HepG2 (cell line): ENCODE results near the gene PDSS2. TPM values are rescaled to one million over a fixed set of nuclear protein-coding genes. Genes with fewer than 3 reads are reported as not detected.

Source experiments
- ATAC-seq: fragments of 200-7000 bp; cut with Tn5 transposase; 3 replicates; pipeline ENCODE4 v1.9.1; 2020; ENCODE audit warnings: mild to moderate bottlenecking, moderate library complexity
- BruUV-seq: library from RNA; stranded (reverse); fragments of 400-500 nt; replicated peaks from 2 replicates; lab custom pipeline; 2021; lab: Mats Ljungman, UMichigan
- CTCF ChIA-PET: fragments of 300-600 bp; formaldehyde crosslinking; extraction: SDS; loops from one replicate; lab custom pipeline; 2021; ENCODE audit warnings: low total read pairs, inconsistent platforms, low intra/inter-chr PET ratio; lab: Yijun Ruan, JAX
- POLR2A ChIA-PET: fragments of 350-600 bp; sonication (Branson Sonifier 250); formaldehyde crosslinking; loops from one replicate; lab custom pipeline; 2020; ENCODE audit warnings: antibody characterized with exemption, inconsistent platforms; lab: Yijun Ruan, JAX
- DNase-seq: peaks from one replicate; pipeline ENCODE4 v3.0.0-alpha.2; 2015; ENCODE audit warnings: low spot score
- FAIRE-seq: peaks from 3 replicates; lab custom pipeline; 2011; peaks lifted over from hg19 to GRCh38; lab: Jason Lieb, UNC
- H2AFZ ChIP-seq: one replicate; pipeline ENCODE4 v1.6.1; 2011; ENCODE audit warnings: low read length, inconsistent platforms
- H3K27ac ChIP-seq: fragments of 300-600 bp; 3 replicates; pipeline ENCODE4 v1.8.0; 2011; ENCODE audit warnings: mixed run types, mild to moderate bottlenecking, mixed read lengths, low read length, inconsistent platforms; ENCODE audit not compliant: insufficient read depth; ENCODE audit errors: extremely low read length
- H3K27me3 ChIP-seq, 2 experiments: fragments of 200-600 bp in 1 of 2; 2 replicates in 1 of 2; 3 replicates in 1 of 2; pipeline versions ENCODE4 v1.6.0 to v1.8.0; 2011; ENCODE audit warnings: low read length in 2 of 2, mild to moderate bottlenecking in 2 of 2, moderate library complexity in 2 of 2, inconsistent platforms in 1 of 2; ENCODE audit not compliant: insufficient read depth in 2 of 2, control insufficient read depth in 1 of 2
- H3K36me3 ChIP-seq, 2 experiments: fragments of 200-600 bp in 1 of 2; replicated peaks in 1 of 2; 2 replicates in 1 of 2; 3 replicates in 1 of 2; pipeline versions ENCODE4 v1.5.1 to v1.8.0; 2011; ENCODE audit warnings: low read length in 2 of 2, inconsistent platforms in 1 of 2; ENCODE audit not compliant: insufficient read depth in 2 of 2, control insufficient read depth in 1 of 2
- H3K4me1 ChIP-seq: 2 replicates; pipeline ENCODE4 v1.5.1; 2012; ENCODE audit warnings: low read length, inconsistent platforms; ENCODE audit not compliant: insufficient read depth
- H3K4me2 ChIP-seq: 2 replicates; pipeline ENCODE4 v1.6.0; 2011; ENCODE audit warnings: low read depth, low read length, inconsistent platforms
- H3K4me3 ChIP-seq, 3 experiments: fragments of 200-600 bp in 1 of 3; sonication (generic), shearing (Covaris generic) in 1 of 3; replicated peaks in 1 of 3; 2 replicates each; pipeline ENCODE4 v1.5.1; 2011 to 2016; ENCODE audit warnings: low read length in 3 of 3, inconsistent platforms in 2 of 3, low read depth in 2 of 3, mild to moderate bottlenecking in 2 of 3, control low read depth in 1 of 3, mixed read lengths in 1 of 3; ENCODE audit not compliant: insufficient read depth in 1 of 3
- H3K79me2 ChIP-seq: one replicate; pipeline ENCODE4 v1.6.1; 2011; ENCODE audit warnings: low read length, inconsistent platforms; ENCODE audit not compliant: insufficient read depth
- H3K9ac ChIP-seq: 2 replicates; pipeline ENCODE4 v1.6.0; 2011; ENCODE audit warnings: mild to moderate bottlenecking, low read depth, low read length, inconsistent platforms; ENCODE audit not compliant: insufficient read depth
- H3K9me3 ChIP-seq: 2 replicates; pipeline ENCODE4 v1.5.1; 2012; ENCODE audit warnings: mild to moderate bottlenecking, low read length
- H4K20me1 ChIP-seq: 2 replicates; pipeline ENCODE4 v1.6.0; 2011; ENCODE audit warnings: inconsistent platforms, mild to moderate bottlenecking, low read length, moderate library complexity; ENCODE audit not compliant: insufficient read depth
- AHR ChIP-seq: IDR thresholded peaks from 2 replicates; pipeline ENCODE4 v1.6.1; 2018; ENCODE audit warnings: missing genetic modification reagents, missing compliant biosample characterization
- KAT8 ChIP-seq: IDR thresholded peaks from 2 replicates; pipeline ENCODE4 v1.6.1; 2016; ENCODE audit warnings: missing genetic modification reagents, missing compliant biosample characterization
- NCOA2 ChIP-seq: sonication (generic); formaldehyde crosslinking; IDR thresholded peaks from 2 replicates; pipeline ENCODE4 v1.8.0; 2022; ENCODE audit warnings: inconsistent platforms
- NFKB2 ChIP-seq: sonication (generic); formaldehyde crosslinking; IDR thresholded peaks from 2 replicates; pipeline ENCODE4 v1.4.0; 2020; ENCODE audit warnings: missing genetic modification reagents, borderline replicate concordance
- PAF1 ChIP-seq: IDR thresholded peaks from 2 replicates; pipeline ENCODE4 v1.6.1; 2016; ENCODE audit warnings: missing genetic modification reagents, missing compliant biosample characterization
- SP4 ChIP-seq: sonication (generic); formaldehyde crosslinking; IDR thresholded peaks from 2 replicates; pipeline ENCODE4 v1.8.1; 2023; ENCODE audit warnings: mild to moderate bottlenecking, missing genetic modification reagents
- ZNF20 ChIP-seq: sonication (generic); formaldehyde crosslinking; IDR thresholded peaks from 2 replicates; pipeline ENCODE4 v1.4.0; 2020; ENCODE audit warnings: mild to moderate bottlenecking, moderate library complexity, missing genetic modification reagents
- ZNF83 ChIP-seq: sonication (generic); formaldehyde crosslinking; IDR thresholded peaks from 2 replicates; pipeline ENCODE4 v1.4.0; 2020; ENCODE audit warnings: missing genetic modification reagents, mild to moderate bottlenecking, borderline replicate concordance
- ZNF841 ChIP-seq: sonication (generic); formaldehyde crosslinking; IDR thresholded peaks from 2 replicates; pipeline ENCODE4 v1.8.1; 2023; ENCODE audit warnings: missing genetic modification reagents, borderline replicate concordance
- WGBS: methylation state at CpG from one replicate; pipeline ENCODE4 v1.1.6; 2017; ENCODE audit warnings: low lambda C conversion rate; 5-methylcytosine and 5-hydroxymethylcytosine counted together
- in situ Hi-C: cut with HindIII; loops from 2 replicates; pipeline ENCODE4 v1.10.0; 2017; ENCODE audit warnings: low pct_unique_long_range_greater_than_20kb; ENCODE audit not compliant: extremely low pct_ligation_motif_present
- intact Hi-C: fragments of 100-400 bp; cut with micrococcal nuclease; formaldehyde crosslinking; loops from one replicate; pipeline ENCODE4 v1.10.0; 2022; ENCODE audit not compliant: unreplicated experiment
- polyA plus RNA-seq, 8 experiments: library from polyadenylated mRNA; depleted of rRNA in 3 of 8; stranded (reverse) in 7 of 8; unstranded in 1 of 8; fragments of >200 nt; fragmentation: Illumina TruSeq in 4 of 8; extraction: Trizol in 4 of 8; gene quantifications; 2 replicates each; pipeline versions ENCODE4 v1.2.1 to v1.2.3, GENCODE V29; 2011 to 2016; ENCODE audit warnings: low read depth in 4 of 8, missing spikeins in 1 of 8, mixed read lengths in 1 of 8; ENCODE audit not compliant: insufficient read depth in 1 of 8
- total RNA-seq, 5 experiments: library from RNA; depleted of rRNA; stranded (reverse); fragments of >200 nt; fragmentation: Illumina TruSeq; extraction: Trizol; gene quantifications; 2 replicates each; pipeline ENCODE4 v1.2.3, GENCODE V29; 2016; ENCODE audit warnings: low read depth in 1 of 5
- TF ChIP-seq, protein P1 (sequence below): sonication (generic); formaldehyde crosslinking; IDR thresholded peaks from 2 replicates; pipeline ENCODE4 v1.4.0; 2020; ENCODE audit warnings: missing genetic modification reagents
- TF ChIP-seq, protein P2 (sequence below): IDR thresholded peaks from 2 replicates; pipeline ENCODE4 v1.6.1; 2016; ENCODE audit warnings: low read depth, borderline replicate concordance
- TF ChIP-seq, protein P3 (sequence below): sonication (generic); formaldehyde crosslinking; IDR thresholded peaks from 2 replicates; pipeline ENCODE4 v1.4.0; 2020; ENCODE audit warnings: missing genetic modification reagents, borderline replicate concordance
- TF ChIP-seq, protein P4 (sequence below): sonication (generic); formaldehyde crosslinking; IDR thresholded peaks from 2 replicates; pipeline ENCODE4 v1.4.0; 2020; ENCODE audit warnings: missing genetic modification reagents, mild to moderate bottlenecking, borderline replicate concordance

Gene PDSS2
- total and polyA plus RNA-seq, 2 of the 13 experiments (the other 11 are each of a cell fraction or from before 2014, with no cell fraction given) = 16.2 to 17.0 TPM

DNA sequence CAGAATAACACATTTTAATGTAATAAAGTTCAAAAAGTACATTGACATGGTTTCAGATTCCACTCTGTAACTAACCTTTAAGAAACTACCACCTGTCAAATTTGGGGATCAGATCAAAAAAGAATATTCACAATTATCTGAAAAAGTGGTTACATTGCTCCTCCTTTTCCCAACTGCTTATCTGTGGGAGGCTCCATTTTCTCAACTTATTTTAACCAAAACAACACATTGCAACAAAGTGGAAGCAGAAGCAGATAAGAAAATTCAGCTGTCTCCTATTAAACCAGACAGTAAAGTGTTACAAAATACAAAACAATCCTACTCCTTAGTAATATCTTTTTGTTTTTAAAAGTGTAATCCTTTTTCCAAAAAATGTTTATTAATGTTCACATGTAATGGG is 61.4 kb downstream of the PDSS2 start (continued):
- TF ChIP-seq, protein P1, sequence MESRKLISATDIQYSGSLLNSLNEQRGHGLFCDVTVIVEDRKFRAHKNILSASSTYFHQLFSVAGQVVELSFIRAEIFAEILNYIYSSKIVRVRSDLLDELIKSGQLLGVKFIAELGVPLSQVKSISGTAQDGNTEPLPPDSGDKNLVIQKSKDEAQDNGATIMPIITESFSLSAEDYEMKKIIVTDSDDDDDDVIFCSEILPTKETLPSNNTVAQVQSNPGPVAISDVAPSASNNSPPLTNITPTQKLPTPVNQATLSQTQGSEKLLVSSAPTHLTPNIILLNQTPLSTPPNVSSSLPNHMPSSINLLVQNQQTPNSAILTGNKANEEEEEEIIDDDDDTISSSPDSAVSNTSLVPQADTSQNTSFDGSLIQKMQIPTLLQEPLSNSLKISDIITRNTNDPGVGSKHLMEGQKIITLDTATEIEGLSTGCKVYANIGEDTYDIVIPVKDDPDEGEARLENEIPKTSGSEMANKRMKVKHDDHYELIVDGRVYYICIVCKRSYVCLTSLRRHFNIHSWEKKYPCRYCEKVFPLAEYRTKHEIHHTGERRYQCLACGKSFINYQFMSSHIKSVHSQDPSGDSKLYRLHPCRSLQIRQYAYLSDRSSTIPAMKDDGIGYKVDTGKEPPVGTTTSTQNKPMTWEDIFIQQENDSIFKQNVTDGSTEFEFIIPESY (CRISPR knock-in tag) = no peak

DNA sequence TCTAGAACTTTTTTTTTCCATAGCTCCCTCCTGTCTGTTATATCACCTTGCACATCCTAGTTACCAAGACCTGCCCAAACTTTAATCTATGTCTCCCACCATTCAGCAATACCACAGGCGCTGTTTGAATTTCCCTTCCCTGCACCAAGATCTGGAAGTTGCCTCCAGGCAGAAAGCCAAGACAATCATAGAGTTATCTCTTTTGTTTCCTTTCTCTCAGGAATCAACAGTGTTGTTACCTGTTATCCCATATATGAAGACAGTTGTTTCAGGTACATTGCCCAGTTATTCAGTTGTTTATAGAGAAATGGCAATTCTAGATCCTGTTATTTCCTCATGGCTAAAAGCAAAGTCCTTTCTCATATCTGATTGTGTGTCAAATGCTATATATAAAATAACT is 63.2 kb downstream of the PDSS2 start:
- H3K27ac ChIP-seq = no peak overlapping the region
- no peak overlapping the region for H3K4me3 ChIP-seq
- POLR2A ChIA-PET = no interaction called here
- H4K20me1 ChIP-seq = no peaks in the 10 kb centered on the region
- DNase-seq (no peak), ATAC-seq (no peak), FAIRE-seq (no peak)
- H3K4me2 ChIP-seq = no peak overlapping the region
- intact Hi-C loops (loop anchor here (5.0 kb wide), 1 partner anchor 336 kb away; no protein-coding TSS in a partner anchor), in situ Hi-C loops (no loop called here)
- H2AFZ ChIP-seq = no peak overlapping the region
- no peak for TF ChIP-seq NFKB2 (CRISPR knock-in tag)
- no peak for TF ChIP-seq PAF1 (CRISPR knock-in tag)
- TF ChIP-seq, protein P2, sequence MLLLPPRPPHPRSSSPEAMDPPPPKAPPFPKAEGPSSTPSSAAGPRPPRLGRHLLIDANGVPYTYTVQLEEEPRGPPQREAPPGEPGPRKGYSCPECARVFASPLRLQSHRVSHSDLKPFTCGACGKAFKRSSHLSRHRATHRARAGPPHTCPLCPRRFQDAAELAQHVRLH (CRISPR knock-in tag) = no peak
- no peak for TF ChIP-seq NCOA2 (CRISPR knock-in tag)
- no peak for TF ChIP-seq SP4 (CRISPR knock-in tag)
- TF ChIP-seq, protein P3, sequence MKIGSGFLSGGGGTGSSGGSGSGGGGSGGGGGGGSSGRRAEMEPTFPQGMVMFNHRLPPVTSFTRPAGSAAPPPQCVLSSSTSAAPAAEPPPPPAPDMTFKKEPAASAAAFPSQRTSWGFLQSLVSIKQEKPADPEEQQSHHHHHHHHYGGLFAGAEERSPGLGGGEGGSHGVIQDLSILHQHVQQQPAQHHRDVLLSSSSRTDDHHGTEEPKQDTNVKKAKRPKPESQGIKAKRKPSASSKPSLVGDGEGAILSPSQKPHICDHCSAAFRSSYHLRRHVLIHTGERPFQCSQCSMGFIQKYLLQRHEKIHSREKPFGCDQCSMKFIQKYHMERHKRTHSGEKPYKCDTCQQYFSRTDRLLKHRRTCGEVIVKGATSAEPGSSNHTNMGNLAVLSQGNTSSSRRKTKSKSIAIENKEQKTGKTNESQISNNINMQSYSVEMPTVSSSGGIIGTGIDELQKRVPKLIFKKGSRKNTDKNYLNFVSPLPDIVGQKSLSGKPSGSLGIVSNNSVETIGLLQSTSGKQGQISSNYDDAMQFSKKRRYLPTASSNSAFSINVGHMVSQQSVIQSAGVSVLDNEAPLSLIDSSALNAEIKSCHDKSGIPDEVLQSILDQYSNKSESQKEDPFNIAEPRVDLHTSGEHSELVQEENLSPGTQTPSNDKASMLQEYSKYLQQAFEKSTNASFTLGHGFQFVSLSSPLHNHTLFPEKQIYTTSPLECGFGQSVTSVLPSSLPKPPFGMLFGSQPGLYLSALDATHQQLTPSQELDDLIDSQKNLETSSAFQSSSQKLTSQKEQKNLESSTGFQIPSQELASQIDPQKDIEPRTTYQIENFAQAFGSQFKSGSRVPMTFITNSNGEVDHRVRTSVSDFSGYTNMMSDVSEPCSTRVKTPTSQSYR (CRISPR knock-in tag) = no peak
- no peak for TF ChIP-seq ZNF841 (CRISPR knock-in tag)
- TF ChIP-seq, protein P4, sequence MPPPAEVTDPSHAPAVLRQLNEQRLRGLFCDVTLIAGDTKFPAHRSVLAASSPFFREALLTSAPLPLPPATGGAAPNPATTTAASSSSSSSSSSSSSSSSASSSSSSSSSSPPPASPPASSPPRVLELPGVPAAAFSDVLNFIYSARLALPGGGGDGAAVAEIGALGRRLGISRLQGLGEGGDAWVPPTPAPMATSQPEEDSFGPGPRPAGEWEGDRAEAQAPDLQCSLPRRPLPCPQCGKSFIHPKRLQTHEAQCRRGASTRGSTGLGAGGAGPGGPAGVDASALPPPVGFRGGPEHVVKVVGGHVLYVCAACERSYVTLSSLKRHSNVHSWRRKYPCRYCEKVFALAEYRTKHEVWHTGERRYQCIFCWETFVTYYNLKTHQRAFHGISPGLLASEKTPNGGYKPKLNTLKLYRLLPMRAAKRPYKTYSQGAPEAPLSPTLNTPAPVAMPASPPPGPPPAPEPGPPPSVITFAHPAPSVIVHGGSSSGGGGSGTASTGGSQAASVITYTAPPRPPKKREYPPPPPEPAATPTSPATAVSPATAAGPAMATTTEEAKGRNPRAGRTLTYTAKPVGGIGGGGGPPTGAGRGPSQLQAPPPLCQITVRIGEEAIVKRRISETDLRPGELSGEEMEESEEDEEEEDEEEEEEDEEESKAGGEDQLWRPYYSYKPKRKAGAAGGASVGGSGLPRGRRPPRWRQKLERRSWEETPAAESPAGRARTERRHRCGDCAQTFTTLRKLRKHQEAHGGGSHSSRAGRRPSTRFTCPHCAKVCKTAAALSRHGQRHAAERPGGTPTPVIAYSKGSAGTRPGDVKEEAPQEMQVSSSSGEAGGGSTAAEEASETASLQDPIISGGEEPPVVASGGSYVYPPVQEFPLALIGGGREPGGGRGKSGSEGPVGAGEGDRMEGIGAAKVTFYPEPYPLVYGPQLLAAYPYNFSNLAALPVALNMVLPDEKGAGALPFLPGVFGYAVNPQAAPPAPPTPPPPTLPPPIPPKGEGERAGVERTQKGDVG (CRISPR knock-in tag) = no peak
- no peak for TF ChIP-seq KAT8
- no peak for TF ChIP-seq ZNF20 (CRISPR knock-in tag)
- no peak for TF ChIP-seq ZNF83 (CRISPR knock-in tag)
- no peak for TF ChIP-seq AHR (CRISPR knock-in tag)
- peaks cover 5% of the 10 kb centered on the region; the same call in 1 of the 2 replicates for H3K9me3 ChIP-seq
- H3K4me1 ChIP-seq = 0 out of 2 replicates have a peak, but pooled peaks cover 8% of the 10 kb centered on the region
- no peaks in the 10 kb centered on the region for H3K79me2 ChIP-seq
- peaks cover 0 to 1% of the 10 kb centered on the region in 2 experiments; a peak in 3 of 5 replicates for H3K36me3 ChIP-seq
- BruUV-seq = no TSS peak
- CTCF ChIA-PET = no interaction called here
- H3K27me3 ChIP-seq = no peaks in the 10 kb centered on the region
- H3K9ac ChIP-seq = no peak overlapping the region
- 97% methylated on average over 1 of the region's 1 CpG for WGBS
